ENCODE results near the gene DOC2B.
A peak's percentile ranks its signal among the peaks of the same experiment; 100 is the strongest.

DOC2B gene

GRCh38 chr17:189444-189843 is 8.0 kb upstream of the DOC2B start:
- no peak overlapping the region for H2AFZ ChIP-seq (ENCODE audit: low read length)
- H3K27me3 ChIP-seq (replicated peaks; ENCODE audit: insufficient read depth, low read length) = peaks cover 62% of the 10 kb centered on the region
- no peak overlapping the region for H3K27ac ChIP-seq (ENCODE audit: low read length)
- H3F3A ChIP-seq (ENCODE audit: insufficient read depth, low read length) = no peaks in the 10 kb centered on the region
- H3K9me3 ChIP-seq (replicated peaks; ENCODE audit: insufficient read depth, low read length) = no peaks in the 10 kb centered on the region
- no peak overlapping the region for H3K4me2 ChIP-seq (ENCODE audit: low read depth, low read length)
- H3K9ac ChIP-seq (ENCODE audit: low read length) = no peak overlapping the region
- no peak overlapping the region for H3K4me3 ChIP-seq (ENCODE audit: low read length)
- H4K20me1 ChIP-seq (ENCODE audit: insufficient read depth, low read length) = no peaks in the 10 kb centered on the region
- H3K9me2 ChIP-seq (replicated peaks; ENCODE audit: insufficient read depth, low read length) = no peaks in the 10 kb centered on the region
- no peaks in the 10 kb centered on the region for H3K36me3 ChIP-seq (replicated peaks; ENCODE audit: insufficient read depth, low read length)
- no peaks in the 10 kb centered on the region for H3K4me1 ChIP-seq (ENCODE audit: low read length)
- TF ChIP-seq EZH2phosphoT487 (IDR thresholded peaks at IDR 0.05; ENCODE audit: low read length) (no peak), EZH2 (optimal IDR thresholded peaks at IDR 0.05; ENCODE audit: low read depth, low read length) (no peak)
- DNase-seq = no peak
- H3K79me2 ChIP-seq (ENCODE audit: low read length) = no peaks in the 10 kb centered on the region

- Histone ChIP-seq H3K4me2 (ENCODE audit: low read depth, low read length) (no peak overlapping the region), H2AFZ (ENCODE audit: low read length) (no peak overlapping the region), H3K9ac (ENCODE audit: low read length) (no peak overlapping the region), H3F3A (ENCODE audit: insufficient read depth, low read length) (no peaks in the 10 kb centered on the region), H4K20me1 (ENCODE audit: insufficient read depth, low read length) (no peaks in the 10 kb centered on the region), H3K79me2 (ENCODE audit: low read length) (no peaks in the 10 kb centered on the region), H3K9me2 (replicated peaks; ENCODE audit: insufficient read depth, low read length) (no peaks in the 10 kb centered on the region), H3K27ac (ENCODE audit: low read length) (no peak overlapping the region), H3K27me3 (replicated peaks; ENCODE audit: insufficient read depth, low read length) (peaks cover 65% of the 10 kb centered on the region), H3K36me3 (replicated peaks; ENCODE audit: insufficient read depth, low read length) (no peaks in the 10 kb centered on the region), H3K9me3 (replicated peaks; ENCODE audit: insufficient read depth, low read length) (no peaks in the 10 kb centered on the region), H3K4me1 (ENCODE audit: low read length) (no peaks in the 10 kb centered on the region), H3K4me3 (ENCODE audit: low read length) (no peak overlapping the region)
- DNase-seq = no peak
- TF ChIP-seq EZH2phosphoT487 (IDR thresholded peaks at IDR 0.05; ENCODE audit: low read length) = no peak
- no peak for TF ChIP-seq EZH2 (optimal IDR thresholded peaks at IDR 0.05; ENCODE audit: low read depth, low read length)
- TF ChIP-seq CTCF (IDR thresholded peaks at IDR 0.05; ENCODE audit: low read length) = no peak
Observed at GRCh38 chr17:187130-187529, 5.7 kb upstream of the DOC2B start.

GRCh38 chr17:185445-186138 is 4.1 kb upstream of the DOC2B start:
- TF ChIP-seq EZH2phosphoT487 (IDR thresholded peaks at IDR 0.05; ENCODE audit: low read length) (no peak), CTCF (IDR thresholded peaks at IDR 0.05; ENCODE audit: low read length) (no peak), EZH2 (optimal IDR thresholded peaks at IDR 0.05; ENCODE audit: low read depth, low read length) (no peak)
- no peaks in the 10 kb centered on the region for H3K79me2 ChIP-seq (ENCODE audit: low read length)
- H3K9me3 ChIP-seq (replicated peaks; ENCODE audit: insufficient read depth, low read length) = no peaks in the 10 kb centered on the region
- H3K4me1 ChIP-seq (ENCODE audit: low read length) = no peaks in the 10 kb centered on the region
- no peaks in the 10 kb centered on the region for H3K36me3 ChIP-seq (replicated peaks; ENCODE audit: insufficient read depth, low read length)
- peaks cover 65% of the 10 kb centered on the region for H3K27me3 ChIP-seq (replicated peaks; ENCODE audit: insufficient read depth, low read length)
- DNase-seq = peak; percentile 25
- no peak overlapping the region for H3K4me2 ChIP-seq (ENCODE audit: low read depth, low read length)
- no peak overlapping the region for H3K27ac ChIP-seq (ENCODE audit: low read length)
- H2AFZ ChIP-seq (ENCODE audit: low read length) = no peak overlapping the region
- H3F3A ChIP-seq (ENCODE audit: insufficient read depth, low read length) = no peaks in the 10 kb centered on the region
- H3K4me3 ChIP-seq (ENCODE audit: low read length) = no peak overlapping the region
- no peaks in the 10 kb centered on the region for H3K9me2 ChIP-seq (replicated peaks; ENCODE audit: insufficient read depth, low read length)
- H3K9ac ChIP-seq (ENCODE audit: low read length) = no peak overlapping the region
- H4K20me1 ChIP-seq (ENCODE audit: insufficient read depth, low read length) = no peaks in the 10 kb centered on the region

GRCh38 chr17:183021-183420 is 1.6 kb upstream of the DOC2B start:
- Histone ChIP-seq H2AFZ (ENCODE audit: low read length) (no peak overlapping the region), H3K79me2 (ENCODE audit: low read length) (no peaks in the 10 kb centered on the region), H3F3A (ENCODE audit: insufficient read depth, low read length) (no peaks in the 10 kb centered on the region), H3K4me1 (ENCODE audit: low read length) (no peaks in the 10 kb centered on the region), H3K36me3 (replicated peaks; ENCODE audit: insufficient read depth, low read length) (no peaks in the 10 kb centered on the region), H4K20me1 (ENCODE audit: insufficient read depth, low read length) (no peaks in the 10 kb centered on the region), H3K4me3 (ENCODE audit: low read length) (no peak overlapping the region), H3K27ac (ENCODE audit: low read length) (no peak overlapping the region), H3K9me3 (replicated peaks; ENCODE audit: insufficient read depth, low read length) (no peaks in the 10 kb centered on the region), H3K27me3 (replicated peaks; ENCODE audit: insufficient read depth, low read length) (peaks cover 69% of the 10 kb centered on the region), H3K9ac (ENCODE audit: low read length) (no peak overlapping the region), H3K9me2 (replicated peaks; ENCODE audit: insufficient read depth, low read length) (no peaks in the 10 kb centered on the region), H3K4me2 (ENCODE audit: low read depth, low read length) (no peak overlapping the region)
- no peak for TF ChIP-seq EZH2 (optimal IDR thresholded peaks at IDR 0.05; ENCODE audit: low read depth, low read length)
- no peak for TF ChIP-seq EZH2phosphoT487 (IDR thresholded peaks at IDR 0.05; ENCODE audit: low read length)
- no peak for TF ChIP-seq CTCF (IDR thresholded peaks at IDR 0.05; ENCODE audit: low read length)
- no peak for DNase-seq
